Adrenal gland (tissue), 12 donors: ENCODE results near the gene ZNF592. TPM values are rescaled to one million over a fixed set of nuclear protein-coding genes. Genes with fewer than 3 reads are reported as not detected.

Experiments used
- DNase-seq, 7 donors: peaks; one replicate each; pipeline ENCODE4 v3.0.0-alpha.2; 2019 to 2020
- H3K27ac ChIP-seq, 5 donors: fragments of 200-600 bp; sonication (generic) in 4 of 5; 1 replicate in 3 of 5; 2 replicates in 2 of 5; pipeline versions ENCODE4 v1.5.1 to v1.8.0; 2016 to 2020; ENCODE audit warnings: mild to moderate bottlenecking in 1 of 5
- H3K27me3 ChIP-seq: fragments of 200-600 bp; 2 replicates; pipeline ENCODE4 v1.8.0; 2021
- H3K36me3 ChIP-seq, 2 donors: fragments of 200-600 bp; replicated peaks in 1 of 2; 1 replicate in 1 of 2; 2 replicates in 1 of 2; pipeline versions ENCODE4 v1.5.1 to v1.8.0; 2018 to 2022
- H3K4me1 ChIP-seq, 2 donors: fragments of 200-600 bp; replicated peaks in 1 of 2; 1 replicate in 1 of 2; 2 replicates in 1 of 2; pipeline versions ENCODE4 v1.5.1 to v1.8.0; 2018 to 2021
- H3K4me3 ChIP-seq, 4 donors: fragments of 200-600 bp; sonication (generic) in 3 of 4; one replicate each; pipeline ENCODE4 v1.5.1; 2016 to 2018
- H3K9me3 ChIP-seq, 3 donors: fragments of 200-600 bp; sonication (generic) in 1 of 3; replicated peaks in 1 of 3; 1 replicate in 2 of 3; 2 replicates in 1 of 3; pipeline versions ENCODE4 v1.5.1 to v1.8.0; 2016 to 2021
- POLR2A ChIP-seq, 2 donors: fragments of 450-650 bp; IDR thresholded peaks; one replicate each; pipeline ENCODE4 v1.6.1; 2017; ENCODE audit warnings: antibody characterized with exemption in 2 of 2, mild to moderate bottlenecking in 2 of 2, moderate library complexity in 1 of 2
- WGBS, 4 donors: extraction: QIAGEN DNeasy Blood & Tissue Kit in 2 of 4; methylation state at CpG; one replicate each; pipeline versions ENCODE4 v1.1.5 to v1.1.7; 2013 to 2017; 5-methylcytosine and 5-hydroxymethylcytosine counted together
- intact Hi-C, 2 donors: fragments of 100-400 bp; cut with DNase I; formaldehyde crosslinking; loops; one replicate each; pipeline versions ENCODE4 v1.14.1 to v1.15.0; 2022 to 2023
- polyA plus RNA-seq, 3 donors: library from polyadenylated mRNA; stranded (reverse); fragments of 200-250 nt in 2 of 3; fragments of 350-450 nt in 1 of 3; fragmentation: Illumina TruSeq in 1 of 3; extraction: RNeasy Lipid Tissue Mini Kit (QIAGEN cat#74804) in 1 of 3; gene quantifications; one replicate each; pipeline ENCODE4 v1.2.3, GENCODE V29; 2013 to 2014
- total RNA-seq, 9 donors: library from RNA; depleted of rRNA in 4 of 9; stranded (reverse); fragments of >200 nt in 4 of 9; fragments of 120-200 nt in 1 of 9; fragmentation: NEBNext Ultra II Directional in 1 of 9; extraction: Animal tissue kit (Norgen Biotek cat#: 25700) in 1 of 9; gene quantifications; one replicate each; pipeline versions ENCODE4 v1.1.0 to v1.2.4, GENCODE V29; 2013 to 2023
- TF ChIP-seq, protein P1 (sequence below), 6 experiments: fragments of 450-650 bp in 4 of 6; fragments of 200-600 bp in 2 of 6; sonication (generic) in 1 of 6; IDR thresholded peaks; 1 replicate in 5 of 6; 2 replicates in 1 of 6; pipeline versions ENCODE4 v1.5.1 to v1.8.0; 2016 to 2021; ENCODE audit warnings: antibody characterized with exemption in 6 of 6, mild to moderate bottlenecking in 2 of 6, moderate library complexity in 1 of 6
- donor health status: healthy with polysubstance abuse.
- donor health status: Bipolar disorder and iron deficiency.
- donor health status: DM: yes; HTN: yes; CAD: no.
- donor health status: DM: no; HTN: no; CAD: no.
- donor health status: DM: no; HTN: no; CAD: no.
- donor health status: DM: yes; HTN: yes; CAD: no.

Gene ZNF592
- total and polyA plus RNA-seq, 12 donors, result 8.1 to 30.3 (median 24.2) TPM

DNA sequence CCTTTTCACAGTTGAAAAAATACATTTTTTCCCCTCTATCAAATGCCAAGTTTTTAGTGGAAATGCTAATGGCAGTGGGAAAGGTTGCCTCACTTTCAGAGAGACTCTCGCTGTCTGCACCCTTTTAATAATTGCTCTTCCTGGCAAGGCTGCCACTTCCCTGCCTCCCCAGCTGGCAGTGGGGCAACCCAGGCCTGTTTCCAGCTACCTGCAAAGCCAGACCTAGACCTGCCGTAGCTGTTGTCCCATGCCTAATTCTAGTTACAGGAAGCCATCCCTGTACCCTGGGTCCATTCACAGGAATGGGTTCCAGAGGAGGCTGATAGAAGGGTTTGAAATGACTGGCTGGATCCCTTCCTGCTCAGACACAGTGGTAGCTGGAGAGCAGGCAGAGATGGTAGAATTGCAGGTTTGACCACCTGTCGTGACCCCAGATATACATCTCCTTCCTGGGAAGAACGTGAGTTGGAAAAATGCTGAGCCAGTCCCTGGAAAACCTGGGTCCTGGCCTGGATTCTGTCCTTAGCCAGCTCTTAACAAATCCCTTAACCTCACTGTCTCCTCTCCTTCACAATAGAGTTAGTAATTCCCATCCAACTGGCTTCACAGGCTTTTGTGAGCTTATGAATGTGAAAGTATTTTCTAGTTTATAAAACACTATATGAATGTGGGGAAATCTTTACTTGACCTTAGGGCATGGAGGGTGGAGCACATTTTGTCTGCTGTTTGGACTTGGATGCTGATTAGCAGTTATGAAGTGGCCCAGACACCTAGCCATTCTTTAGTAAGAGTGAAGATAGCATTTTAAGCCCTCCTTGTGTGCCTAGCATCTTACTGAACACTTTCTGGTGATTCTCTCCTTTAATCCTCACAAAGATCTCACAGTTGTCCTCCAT is 55.9 kb downstream of the ZNF592 start:
- Histone ChIP-seq H3K9me3 (no peaks in the 10 kb centered on the region), H3K4me3 (no peak overlapping the region), H3K27ac (peak overlapping the region in 1 of 5 donors; percentile 19), H3K36me3 (peaks cover 0 to 50% of the 10 kb centered on the region in 2 donors), H3K27me3 (no peaks in the 10 kb centered on the region), H3K4me1 (no peaks in the 10 kb centered on the region)
- 65 to 82% (median 73%) methylated on average over 4 of the region's 4 CpGs for WGBS, 4 donors
- intact Hi-C loops, result no loop called here
- TF ChIP-seq, protein P1, sequence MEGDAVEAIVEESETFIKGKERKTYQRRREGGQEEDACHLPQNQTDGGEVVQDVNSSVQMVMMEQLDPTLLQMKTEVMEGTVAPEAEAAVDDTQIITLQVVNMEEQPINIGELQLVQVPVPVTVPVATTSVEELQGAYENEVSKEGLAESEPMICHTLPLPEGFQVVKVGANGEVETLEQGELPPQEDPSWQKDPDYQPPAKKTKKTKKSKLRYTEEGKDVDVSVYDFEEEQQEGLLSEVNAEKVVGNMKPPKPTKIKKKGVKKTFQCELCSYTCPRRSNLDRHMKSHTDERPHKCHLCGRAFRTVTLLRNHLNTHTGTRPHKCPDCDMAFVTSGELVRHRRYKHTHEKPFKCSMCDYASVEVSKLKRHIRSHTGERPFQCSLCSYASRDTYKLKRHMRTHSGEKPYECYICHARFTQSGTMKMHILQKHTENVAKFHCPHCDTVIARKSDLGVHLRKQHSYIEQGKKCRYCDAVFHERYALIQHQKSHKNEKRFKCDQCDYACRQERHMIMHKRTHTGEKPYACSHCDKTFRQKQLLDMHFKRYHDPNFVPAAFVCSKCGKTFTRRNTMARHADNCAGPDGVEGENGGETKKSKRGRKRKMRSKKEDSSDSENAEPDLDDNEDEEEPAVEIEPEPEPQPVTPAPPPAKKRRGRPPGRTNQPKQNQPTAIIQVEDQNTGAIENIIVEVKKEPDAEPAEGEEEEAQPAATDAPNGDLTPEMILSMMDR (IDR thresholded peaks at IDR 0.05), result no peak
- TF ChIP-seq POLR2A (IDR thresholded peaks at IDR 0.05), result no peak
- peak in 2 of 7 donors; percentile 6 to 48 for DNase-seq

DNA sequence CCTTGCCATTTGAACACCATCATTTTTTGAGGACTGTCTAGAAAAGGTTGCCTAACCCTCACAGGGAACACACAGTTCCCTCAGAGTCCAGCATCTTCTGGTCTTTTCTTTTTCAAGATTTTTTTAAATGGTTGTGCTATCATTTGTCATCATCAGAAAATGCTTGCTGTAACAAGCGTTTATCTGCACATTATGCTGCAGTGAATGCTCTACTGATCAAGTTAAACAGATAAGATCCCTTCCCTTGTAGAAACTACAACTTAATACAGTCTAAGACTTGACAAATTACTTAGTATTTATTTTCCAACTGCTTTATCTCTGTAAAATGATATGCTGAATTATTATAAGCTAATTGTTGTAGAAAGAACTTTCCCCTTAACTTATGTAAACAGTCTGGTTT is 56.8 kb downstream of the ZNF592 start:
- Histone ChIP-seq H3K27ac (no peak overlapping the region), H3K9me3 (no peaks in the 10 kb centered on the region), H3K36me3 (peaks cover 0 to 40% of the 10 kb centered on the region in 2 donors), H3K27me3 (no peaks in the 10 kb centered on the region), H3K4me3 (no peak overlapping the region), H3K4me1 (no peaks in the 10 kb centered on the region)
- 54 to 79% (median 72%) methylated on average over 1 of the region's 1 CpG for WGBS, 4 donors
- intact Hi-C loops, result no loop called here
- no peak for DNase-seq
- TF ChIP-seq, protein P1 (IDR thresholded peaks at IDR 0.05), result no peak
- TF ChIP-seq POLR2A (IDR thresholded peaks at IDR 0.05), result no peak

DNA sequence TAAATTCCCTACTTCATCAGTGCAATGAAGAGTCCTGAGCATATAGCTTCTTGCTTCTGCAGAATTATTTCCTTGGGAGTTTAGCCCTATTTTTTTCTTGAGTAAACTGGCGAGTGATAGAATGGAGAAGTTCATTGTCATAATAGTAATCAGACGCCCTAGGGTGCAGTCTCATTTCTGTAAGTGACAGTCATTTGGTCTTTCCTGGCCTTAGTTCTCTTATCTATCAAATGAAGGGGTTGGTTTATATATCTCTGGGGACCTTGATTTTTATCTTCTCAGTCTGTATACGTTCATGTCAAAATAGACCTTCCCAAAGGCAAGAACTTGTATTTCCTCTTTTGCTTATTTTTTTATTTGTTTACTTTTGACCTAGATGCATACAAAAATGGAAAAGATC is 58.8 kb downstream of the ZNF592 start:
- intact Hi-C loops, result no loop called here
- H3K27me3 ChIP-seq, result no peaks in the 10 kb centered on the region
- H3K4me3 ChIP-seq, result no peak overlapping the region
- H3K4me1 ChIP-seq, result no peaks in the 10 kb centered on the region
- no peak for TF ChIP-seq POLR2A (IDR thresholded peaks at IDR 0.05)
- TF ChIP-seq, protein P1 (IDR thresholded peaks at IDR 0.05), result no peak
- no peak for DNase-seq
- peaks cover 0 to 21% of the 10 kb centered on the region in 2 donors for H3K36me3 ChIP-seq
- no peak overlapping the region for H3K27ac ChIP-seq
- H3K9me3 ChIP-seq, result no peaks in the 10 kb centered on the region
- 75 to 85% (median 80%) methylated on average over 3 of the region's 3 CpGs for WGBS, 4 donors

DNA sequence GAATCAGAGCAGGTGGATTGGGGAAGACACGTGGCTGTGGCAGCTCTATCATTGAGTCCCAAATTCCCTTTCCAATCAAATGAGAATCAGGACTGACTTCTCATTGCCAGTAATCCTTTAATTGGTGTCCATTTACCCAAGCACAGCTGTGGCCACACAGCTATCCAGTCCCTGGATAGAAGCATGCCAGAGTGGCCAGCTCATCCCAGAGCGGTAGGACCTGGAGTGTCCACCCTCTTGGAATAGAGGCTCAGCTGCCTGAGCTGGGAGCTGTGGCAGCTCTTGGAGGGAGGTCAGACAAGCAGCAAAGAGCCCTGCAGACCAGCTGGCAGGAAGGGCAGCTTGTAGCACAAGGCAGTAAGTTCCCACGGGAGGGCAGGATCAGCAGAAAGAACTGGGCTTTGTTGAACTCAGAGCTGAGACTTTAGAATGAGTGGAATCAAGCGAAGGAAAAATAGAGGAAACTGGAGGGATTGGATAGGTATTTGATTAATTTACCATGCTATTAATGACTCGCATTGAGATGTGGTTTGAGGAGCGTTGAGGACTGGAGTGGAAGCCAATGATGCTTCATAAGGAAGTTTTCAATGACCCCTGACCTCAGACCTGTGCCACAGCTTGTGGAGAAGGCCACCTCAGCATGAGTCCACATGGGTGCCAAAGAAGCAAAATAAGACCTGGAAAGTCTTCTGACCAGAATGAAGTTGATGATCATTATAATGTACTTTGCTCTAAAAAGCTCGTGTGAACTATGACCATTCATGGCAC is 61.9 kb downstream of the ZNF592 start:
- no peak for DNase-seq
- WGBS, 4 donors, result 93 to 96% (median 94%) methylated on average over 6 to 7 of the region's 7 CpGs
- no peaks in the 10 kb centered on the region for H3K27me3 ChIP-seq
- no peaks in the 10 kb centered on the region for H3K9me3 ChIP-seq
- intact Hi-C loops, result loop anchor here in 1 of 2 donors (10.0 kb wide), 1 partner anchor 55 kb away; no protein-coding TSS in a partner anchor
- H3K4me1 ChIP-seq, result no peaks in the 10 kb centered on the region
- no peak overlapping the region for H3K27ac ChIP-seq
- H3K36me3 ChIP-seq, result peaks cover 0 to under 1% of the 10 kb centered on the region in 2 donors
- no peak overlapping the region for H3K4me3 ChIP-seq
- no peak for TF ChIP-seq POLR2A (IDR thresholded peaks at IDR 0.05)
- TF ChIP-seq, protein P1 (IDR thresholded peaks at IDR 0.05), result no peak
